DOHH2 (cell line): Measurements from ENCODE around the gene CLTCL1.

Source experiments
- H3F3A ChIP-seq: fragments of 200-600 bp; sonication (generic), shearing (Covaris generic); 2 replicates; pipeline ENCODE4 v1.6.0; 2016; ENCODE audit warnings: antibody characterized with exemption, mild to moderate bottlenecking; ENCODE audit not compliant: control insufficient read depth, insufficient read depth
- H3K27ac ChIP-seq: fragments of 200-600 bp; sonication (generic); 2 replicates; pipeline ENCODE4 v1.5.1; 2014; ENCODE audit warnings: low read depth, mild to moderate bottlenecking, low read length, moderate library complexity
- H3K27me3 ChIP-seq: fragments of 200-600 bp; sonication (generic); 2 replicates; pipeline ENCODE4 v1.6.1; 2014; ENCODE audit warnings: mild to moderate bottlenecking, low read length, mixed read lengths; ENCODE audit not compliant: control insufficient read depth
- H3K36me3 ChIP-seq: fragments of 200-600 bp; sonication (generic); 2 replicates; pipeline ENCODE4 v1.6.1; 2014; ENCODE audit warnings: mild to moderate bottlenecking, low read length, moderate library complexity, mixed read lengths; ENCODE audit not compliant: control insufficient read depth
- H3K4me1 ChIP-seq: fragments of 200-600 bp; sonication (generic); 2 replicates; pipeline ENCODE4 v1.6.1; 2014; ENCODE audit warnings: mild to moderate bottlenecking, low read length, mixed read lengths; ENCODE audit not compliant: control insufficient read depth
- H3K4me2 ChIP-seq: fragments of 200-600 bp; sonication (generic); 2 replicates; pipeline ENCODE4 v1.6.0; 2014; ENCODE audit warnings: mild to moderate bottlenecking, low read length, moderate library complexity
- H3K4me3 ChIP-seq: fragments of 200-600 bp; sonication (generic); 2 replicates; pipeline ENCODE4 v1.5.1; 2014; ENCODE audit warnings: mild to moderate bottlenecking, low read length, mixed read lengths
- H3K79me2 ChIP-seq: fragments of 200-600 bp; sonication (generic); 2 replicates; pipeline ENCODE4 v1.6.1; 2014; ENCODE audit warnings: mild to moderate bottlenecking, low read length, mixed read lengths; ENCODE audit not compliant: control insufficient read depth
- H3K9me2 ChIP-seq: fragments of 200-600 bp; sonication (generic); replicated peaks from 2 replicates; pipeline ENCODE4 v1.6.1; 2014; ENCODE audit warnings: mild to moderate bottlenecking, low read length, mixed read lengths; ENCODE audit not compliant: control insufficient read depth
- H3K9me3 ChIP-seq: fragments of 200-600 bp; sonication (generic); 2 replicates; pipeline ENCODE4 v1.6.1; 2014; ENCODE audit warnings: antibody characterized with exemption, low read length, mixed read lengths; ENCODE audit not compliant: control insufficient read depth, insufficient read depth
- H4K20me1 ChIP-seq: fragments of 200-600 bp; sonication (generic); 2 replicates; pipeline ENCODE4 v1.6.0; 2014; ENCODE audit warnings: low read depth, mild to moderate bottlenecking, antibody characterized with exemption, low read length, moderate library complexity; ENCODE audit not compliant: control insufficient read depth, insufficient read depth
- EZH2phosphoT487 ChIP-seq: fragments of 200-600 bp; sonication (generic); IDR thresholded peaks from 2 replicates; pipeline ENCODE4 v1.6.1; 2017; ENCODE audit warnings: borderline replicate concordance, mild to moderate bottlenecking, antibody characterized with exemption, low read length, moderate library complexity, mixed read lengths
- TF ChIP-seq, protein P1 (sequence below): fragments of 200-600 bp; sonication (generic); IDR thresholded peaks from one replicate; pipeline ENCODE4 v1.5.1; 2014; ENCODE audit warnings: antibody characterized with exemption, mild to moderate bottlenecking, low read depth, low read length; ENCODE audit not compliant: poor library complexity, severe bottlenecking

CLTCL1 gene

DNA sequence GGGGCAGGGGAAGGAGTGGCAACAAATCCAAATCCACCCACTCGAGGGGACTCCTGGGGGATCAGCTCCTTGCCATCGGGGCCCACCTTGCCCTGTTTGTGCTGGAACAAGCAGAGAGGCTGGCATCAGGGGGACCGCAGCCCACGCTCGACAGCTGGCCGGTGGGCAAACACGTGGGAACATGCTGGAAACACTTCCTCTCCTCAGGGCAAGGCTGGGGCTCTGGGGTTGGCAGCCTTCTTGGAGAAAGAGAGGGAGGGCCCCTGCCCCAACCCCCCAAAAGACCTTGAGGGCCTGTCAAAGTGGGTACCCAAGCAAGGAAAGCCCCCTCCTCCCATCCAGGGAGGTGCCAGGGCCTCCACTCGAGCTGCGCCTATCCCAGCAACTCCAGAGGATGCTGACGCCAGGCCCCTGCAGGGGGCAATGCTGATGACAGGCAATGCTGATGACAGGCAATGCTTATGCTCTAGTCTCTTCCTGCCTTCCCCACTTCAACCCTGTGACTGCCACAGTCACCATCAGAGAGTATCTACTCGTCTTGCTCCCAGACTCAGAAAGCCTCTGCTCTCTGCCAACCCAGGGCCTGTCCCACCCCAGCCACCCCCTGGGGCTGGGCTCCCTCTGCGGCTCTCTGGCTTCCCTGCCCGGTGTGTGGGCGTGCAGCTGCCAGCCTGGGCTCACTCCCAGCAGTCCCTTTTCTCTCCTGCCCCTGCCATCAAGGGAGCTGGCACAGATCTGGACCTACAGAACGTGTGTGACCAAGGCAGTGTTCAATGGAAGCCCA, 153.1 kb downstream of the CLTCL1 start:
- Histone ChIP-seq H3K9me3 (no peaks in the 10 kb centered on the region), H3K4me3 (no peak overlapping the region), H3K79me2 (peaks cover 13% of the 10 kb centered on the region), H4K20me1 (no peaks in the 10 kb centered on the region), H3K4me1 (peaks cover 4% of the 10 kb centered on the region), H3K9me2 (no peaks in the 10 kb centered on the region), H3K27ac (no peak overlapping the region), H3K36me3 (peaks cover 70% of the 10 kb centered on the region), H3F3A (no peaks in the 10 kb centered on the region), H3K27me3 (no peaks in the 10 kb centered on the region), H3K4me2 (no peak overlapping the region)
- TF ChIP-seq, protein P1, sequence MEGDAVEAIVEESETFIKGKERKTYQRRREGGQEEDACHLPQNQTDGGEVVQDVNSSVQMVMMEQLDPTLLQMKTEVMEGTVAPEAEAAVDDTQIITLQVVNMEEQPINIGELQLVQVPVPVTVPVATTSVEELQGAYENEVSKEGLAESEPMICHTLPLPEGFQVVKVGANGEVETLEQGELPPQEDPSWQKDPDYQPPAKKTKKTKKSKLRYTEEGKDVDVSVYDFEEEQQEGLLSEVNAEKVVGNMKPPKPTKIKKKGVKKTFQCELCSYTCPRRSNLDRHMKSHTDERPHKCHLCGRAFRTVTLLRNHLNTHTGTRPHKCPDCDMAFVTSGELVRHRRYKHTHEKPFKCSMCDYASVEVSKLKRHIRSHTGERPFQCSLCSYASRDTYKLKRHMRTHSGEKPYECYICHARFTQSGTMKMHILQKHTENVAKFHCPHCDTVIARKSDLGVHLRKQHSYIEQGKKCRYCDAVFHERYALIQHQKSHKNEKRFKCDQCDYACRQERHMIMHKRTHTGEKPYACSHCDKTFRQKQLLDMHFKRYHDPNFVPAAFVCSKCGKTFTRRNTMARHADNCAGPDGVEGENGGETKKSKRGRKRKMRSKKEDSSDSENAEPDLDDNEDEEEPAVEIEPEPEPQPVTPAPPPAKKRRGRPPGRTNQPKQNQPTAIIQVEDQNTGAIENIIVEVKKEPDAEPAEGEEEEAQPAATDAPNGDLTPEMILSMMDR, result no peak
- no peak for TF ChIP-seq EZH2phosphoT487

DNA sequence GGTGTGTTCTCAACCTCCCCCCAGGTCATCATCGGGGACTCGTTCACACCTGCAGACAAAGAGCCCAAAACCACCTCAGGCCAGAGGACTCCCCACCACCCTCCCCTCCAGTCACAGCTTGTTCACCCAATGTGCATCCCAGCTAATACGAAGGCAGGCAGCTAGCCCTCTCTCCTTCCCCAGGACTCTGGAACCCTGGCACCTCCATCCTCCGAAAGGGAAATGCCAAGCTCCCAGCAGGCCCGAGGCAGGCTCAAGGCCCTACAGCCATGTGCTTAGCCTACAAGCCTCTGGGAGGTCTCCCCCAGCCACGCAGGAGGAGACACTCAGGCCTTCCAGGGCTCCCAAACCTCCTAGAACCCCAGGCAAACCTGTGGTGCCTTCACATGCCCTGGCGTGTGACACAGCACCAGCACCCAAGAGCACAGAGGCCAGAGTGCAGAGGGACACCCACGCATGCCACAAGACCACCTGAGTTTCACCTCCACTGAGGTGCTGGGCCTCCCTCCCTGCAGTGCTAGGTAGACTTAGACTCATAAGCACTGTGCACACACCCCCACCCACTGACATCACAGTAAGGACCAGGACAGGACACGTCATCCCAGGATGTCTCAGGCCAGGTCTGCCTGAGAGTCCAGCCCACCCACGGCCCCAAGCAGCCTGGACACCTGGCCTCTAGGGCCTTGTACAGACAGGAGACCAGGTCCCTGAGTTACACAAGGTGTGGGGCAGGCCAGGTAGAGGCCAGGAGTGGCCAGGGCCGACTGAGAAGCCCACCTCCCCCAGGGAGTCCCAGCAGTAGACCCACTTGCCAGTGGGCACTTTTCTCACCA, 153.9 kb downstream of the CLTCL1 start:
- Histone ChIP-seq H4K20me1 (no peaks in the 10 kb centered on the region), H3K4me1 (no peaks in the 10 kb centered on the region), H3K9me2 (no peaks in the 10 kb centered on the region), H3K36me3 (peaks cover 75% of the 10 kb centered on the region), H3F3A (no peaks in the 10 kb centered on the region), H3K27ac (no peak overlapping the region), H3K9me3 (no peaks in the 10 kb centered on the region), H3K4me3 (no peak overlapping the region), H3K79me2 (peaks cover 7% of the 10 kb centered on the region), H3K27me3 (no peaks in the 10 kb centered on the region), H3K4me2 (no peak overlapping the region)
- TF ChIP-seq, protein P1, result no peak
- TF ChIP-seq EZH2phosphoT487, result no peak

DNA sequence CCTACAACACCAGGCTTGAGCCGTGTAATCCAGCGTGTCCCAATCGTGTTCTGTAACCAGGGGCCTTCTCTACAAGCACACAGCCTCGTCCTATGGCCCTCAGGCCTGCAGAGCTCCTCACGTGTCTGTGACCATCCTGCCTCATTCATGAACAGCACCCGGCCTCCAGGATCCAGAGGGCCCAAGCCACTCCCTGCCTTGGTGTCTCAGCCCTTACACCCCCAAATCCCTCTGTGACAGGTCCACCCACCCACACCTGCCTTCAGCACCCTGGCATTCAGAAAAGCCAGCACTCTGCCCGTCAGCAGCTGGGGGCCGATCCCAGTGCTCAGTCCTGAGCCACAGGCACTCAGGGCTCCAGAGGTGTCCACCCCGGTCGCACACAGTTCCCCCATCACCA, 154.6 kb downstream of the CLTCL1 start:
- Histone ChIP-seq H3K9me3 (no peaks in the 10 kb centered on the region), H3K79me2 (no peaks in the 10 kb centered on the region), H3K9me2 (no peaks in the 10 kb centered on the region), H3K27ac (no peak overlapping the region), H3K27me3 (no peaks in the 10 kb centered on the region), H4K20me1 (no peaks in the 10 kb centered on the region), H3F3A (no peaks in the 10 kb centered on the region), H3K4me2 (no peak overlapping the region), H3K4me3 (no peak overlapping the region), H3K36me3 (peaks cover 71% of the 10 kb centered on the region), H3K4me1 (no peaks in the 10 kb centered on the region)
- TF ChIP-seq, protein P1, result no peak
- no peak for TF ChIP-seq EZH2phosphoT487
